CD4-positive, alpha-beta memory T cell (primary cell): ENCODE results near the gene PMS2. TPM values are rescaled to one million over a fixed set of nuclear protein-coding genes. Genes with fewer than 3 reads are reported as not detected.
"Not testable (repeated sequence)": the region's sequence is repeated elsewhere in the genome, so short reads cannot be mapped to it uniquely, and the experiment has no call there.

Experiments
- CTCF ChIA-PET: fragments of 350-600 bp; sonication (Branson Sonifier 250); formaldehyde crosslinking; loops from one replicate; lab custom pipeline; 2021; ENCODE audit warnings: inconsistent platforms; ENCODE audit not compliant: partially characterized antibody; lab: Charles Lee
- POLR2A ChIA-PET: fragments of 350-600 bp; sonication (Branson Sonifier 250); formaldehyde crosslinking; loops from one replicate; lab custom pipeline; 2021; ENCODE audit not compliant: partially characterized antibody; lab: Charles Lee
- DNase-seq, 5 donors: peaks; one replicate each; pipeline versions ENCODE4 v3.0.0 to v3.0.0-alpha.2; 2020 to 2022; ENCODE audit warnings: mixed read lengths in 1 of 5
- H3K27ac ChIP-seq: one replicate; pipeline ENCODE4 v1.7.0; 2013; ENCODE audit warnings: low read depth, low read length
- H3K27me3 ChIP-seq: 2 replicates; pipeline ENCODE4 v1.7.0; 2013; ENCODE audit warnings: mild to moderate bottlenecking, low read length, moderate library complexity; ENCODE audit not compliant: insufficient read depth
- H3K36me3 ChIP-seq: 2 replicates; pipeline ENCODE4 v1.7.0; 2013; ENCODE audit warnings: mild to moderate bottlenecking, low read length, moderate library complexity; ENCODE audit not compliant: insufficient read depth
- H3K4me1 ChIP-seq: 2 replicates; pipeline ENCODE4 v1.7.0; 2013; ENCODE audit warnings: mild to moderate bottlenecking, low read length, moderate library complexity; ENCODE audit not compliant: insufficient read depth
- H3K4me3 ChIP-seq, 2 donors: one replicate each; pipeline ENCODE4 v1.7.0; 2013; ENCODE audit warnings: low read length in 2 of 2, mild to moderate bottlenecking in 1 of 2
- H3K9me3 ChIP-seq, 2 donors: one replicate each; pipeline ENCODE4 v1.7.0; 2013; ENCODE audit warnings: low read length in 2 of 2, control low read depth in 1 of 2; ENCODE audit not compliant: control insufficient read depth in 1 of 2
- H3K27ac Mint-ChIP-seq, 7 donors: one replicate each; pipeline ENCODE4 v1.8.0; 2020 to 2021; ENCODE audit warnings: mixed read lengths in 7 of 7, mild to moderate bottlenecking in 6 of 7, inconsistent platforms in 3 of 7, moderate library complexity in 3 of 7
- H3K27me3 Mint-ChIP-seq, 2 donors: one replicate each; pipeline ENCODE4 v1.8.0; 2020 to 2021; ENCODE audit warnings: mixed read lengths in 2 of 2
- H3K36me3 Mint-ChIP-seq, 2 donors: one replicate each; pipeline ENCODE4 v1.8.0; 2020 to 2021; ENCODE audit warnings: mixed read lengths in 2 of 2, inconsistent platforms in 1 of 2, mild to moderate bottlenecking in 1 of 2
- H3K4me1 Mint-ChIP-seq, 4 donors: one replicate each; pipeline ENCODE4 v1.8.0; 2020 to 2021; ENCODE audit warnings: mixed read lengths in 4 of 4, mild to moderate bottlenecking in 1 of 4
- H3K4me3 Mint-ChIP-seq, 8 donors: one replicate each; pipeline ENCODE4 v1.8.0; 2020 to 2021; ENCODE audit warnings: mixed read lengths in 8 of 8, mild to moderate bottlenecking in 7 of 8, moderate library complexity in 6 of 8, inconsistent platforms in 3 of 8
- H3K9me3 Mint-ChIP-seq, 8 donors: one replicate each; pipeline ENCODE4 v1.8.0; 2020 to 2021; ENCODE audit warnings: mixed read lengths in 8 of 8, mild to moderate bottlenecking in 5 of 8, inconsistent platforms in 3 of 8, moderate library complexity in 1 of 8
- intact Hi-C: fragments of 100-400 bp; cut with micrococcal nuclease; formaldehyde crosslinking; loops from one replicate; pipeline ENCODE4 v1.15.1; 2023
- polyA plus RNA-seq, 2 donors: library from polyadenylated mRNA; unstranded; fragments of 300-500 nt; fragmentation: Illumina TruSeq; gene quantifications; one replicate each; pipeline ENCODE4 v1.2.3, GENCODE V29; 2021
- total RNA-seq, 2 experiments: library from RNA; stranded (reverse); gene quantifications; one replicate each; pipeline ENCODE4 v1.2.3, GENCODE V29; 2021

The PMS2 gene
- total and polyA plus RNA-seq, 4 experiments from 2014 or later = 7.6 to 23.2 (median 18.4) TPM

- H3K36me3 Mint-ChIP-seq, POLR2A ChIA-PET, H3K27me3 ChIP-seq, DNase-seq, H3K4me1 Mint-ChIP-seq, intact Hi-C loops, CTCF ChIA-PET, H3K4me3 Mint-ChIP-seq, H3K4me1 ChIP-seq, H3K9me3 ChIP-seq, H3K27ac ChIP-seq, H3K4me3 ChIP-seq, H3K36me3 ChIP-seq, H3K27ac Mint-ChIP-seq, H3K27me3 Mint-ChIP-seq, H3K9me3 Mint-ChIP-seq: not testable (repeated sequence)
Measured at GRCh38 chr7:5934945-5935450, 73.9 kb downstream of the PMS2 start.

DNA sequence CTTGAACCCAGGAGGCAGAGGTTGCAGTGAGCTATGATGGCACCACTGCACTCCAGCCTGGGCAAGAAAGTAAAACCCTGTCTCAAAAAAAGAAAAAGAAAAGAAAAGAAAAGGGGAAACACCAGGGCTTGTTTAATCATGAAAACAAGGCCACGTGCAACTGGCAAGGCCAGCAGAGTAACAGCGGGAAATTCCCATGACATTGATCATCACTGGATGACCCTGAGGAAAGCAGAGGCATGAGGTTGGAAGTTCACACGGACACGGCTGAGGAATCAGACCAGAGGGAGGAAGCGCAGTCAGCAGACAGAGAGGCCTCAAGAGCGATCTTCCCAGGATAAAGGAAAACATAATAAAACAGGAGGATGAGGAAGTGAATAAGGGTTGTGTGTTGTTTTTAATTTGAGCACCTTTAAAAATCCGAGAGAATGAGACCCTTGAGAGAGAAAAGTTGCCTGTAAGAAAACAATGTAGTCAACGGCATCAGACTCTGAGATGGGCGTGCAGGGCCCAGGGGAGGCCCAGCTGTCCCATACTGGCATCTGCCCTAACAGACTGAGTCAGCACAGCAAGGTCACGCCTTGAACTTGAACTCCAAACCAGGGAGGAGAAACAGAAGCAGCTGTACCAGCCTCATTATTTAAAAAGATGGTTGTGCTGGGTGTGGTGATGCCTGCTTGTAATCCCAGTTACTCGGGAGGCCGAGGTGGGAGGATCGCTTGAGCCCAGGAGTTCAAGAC, 76.8 kb downstream of the PMS2 start:
- H3K4me3 ChIP-seq, H3K27me3 ChIP-seq, H3K9me3 ChIP-seq, intact Hi-C loops, H3K36me3 Mint-ChIP-seq, DNase-seq, H3K27me3 Mint-ChIP-seq, H3K4me1 Mint-ChIP-seq, CTCF ChIA-PET, H3K9me3 Mint-ChIP-seq, H3K4me1 ChIP-seq, H3K4me3 Mint-ChIP-seq, H3K27ac Mint-ChIP-seq, POLR2A ChIA-PET, H3K36me3 ChIP-seq, H3K27ac ChIP-seq: not testable (repeated sequence)

DNA sequence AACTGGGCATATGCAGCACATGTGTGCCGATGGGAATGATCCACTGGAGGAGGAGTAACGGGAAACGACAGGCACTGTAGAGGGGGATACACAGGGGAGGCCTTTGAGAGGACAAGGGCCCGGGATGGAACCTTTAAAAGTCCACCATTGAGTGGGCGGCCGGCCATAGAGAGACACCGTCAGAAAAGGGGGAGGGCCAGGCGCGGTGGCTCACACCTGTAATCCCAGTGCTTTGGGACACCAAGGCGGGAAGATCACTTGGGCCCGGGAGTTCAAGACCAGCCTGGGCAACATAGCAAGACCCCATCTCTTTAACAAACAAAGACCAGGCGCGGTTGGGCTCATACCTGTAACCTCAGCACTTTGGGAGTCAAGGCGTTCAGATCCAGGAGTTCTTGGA, 77.6 kb downstream of the PMS2 start:
- not testable (repeated sequence) for H3K4me1 Mint-ChIP-seq, H3K27ac Mint-ChIP-seq

DNA sequence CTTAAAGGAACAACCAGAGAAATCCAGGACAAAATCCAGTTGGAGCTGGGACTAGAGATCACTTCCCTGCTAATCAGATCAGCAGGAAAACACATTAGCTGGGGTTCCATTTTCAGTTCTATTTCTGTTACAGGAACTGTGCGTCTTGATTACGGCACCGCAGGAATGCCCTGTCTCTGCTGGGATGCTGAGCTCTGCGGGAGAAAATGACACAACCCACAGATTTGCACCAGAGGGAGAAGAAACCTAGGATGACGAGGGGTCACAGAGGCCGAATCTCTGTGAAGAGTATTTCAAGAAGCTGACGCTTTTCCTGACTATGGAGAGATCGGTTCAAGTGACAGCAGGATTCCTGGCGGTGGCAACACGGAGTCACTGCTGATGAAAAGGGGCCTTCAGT, 78.6 kb downstream of the PMS2 start:
- POLR2A ChIA-PET, intact Hi-C loops, DNase-seq, H3K4me1 Mint-ChIP-seq, H3K9me3 ChIP-seq, CTCF ChIA-PET, H3K36me3 Mint-ChIP-seq, H3K4me3 Mint-ChIP-seq, H3K4me1 ChIP-seq, H3K27ac Mint-ChIP-seq, H3K9me3 Mint-ChIP-seq, H3K27me3 ChIP-seq, H3K36me3 ChIP-seq, H3K27ac ChIP-seq, H3K27me3 Mint-ChIP-seq, H3K4me3 ChIP-seq: not testable (repeated sequence)

More for the DNA sequence above, 77.6 kb downstream of the PMS2 start:
- H3K36me3 ChIP-seq, H3K4me3 ChIP-seq, POLR2A ChIA-PET, H3K4me1 ChIP-seq, CTCF ChIA-PET, H3K27me3 ChIP-seq, H3K36me3 Mint-ChIP-seq, H3K27me3 Mint-ChIP-seq, H3K9me3 ChIP-seq, H3K9me3 Mint-ChIP-seq, H3K27ac ChIP-seq, H3K4me3 Mint-ChIP-seq, intact Hi-C loops, DNase-seq: not testable (repeated sequence)

DNA sequence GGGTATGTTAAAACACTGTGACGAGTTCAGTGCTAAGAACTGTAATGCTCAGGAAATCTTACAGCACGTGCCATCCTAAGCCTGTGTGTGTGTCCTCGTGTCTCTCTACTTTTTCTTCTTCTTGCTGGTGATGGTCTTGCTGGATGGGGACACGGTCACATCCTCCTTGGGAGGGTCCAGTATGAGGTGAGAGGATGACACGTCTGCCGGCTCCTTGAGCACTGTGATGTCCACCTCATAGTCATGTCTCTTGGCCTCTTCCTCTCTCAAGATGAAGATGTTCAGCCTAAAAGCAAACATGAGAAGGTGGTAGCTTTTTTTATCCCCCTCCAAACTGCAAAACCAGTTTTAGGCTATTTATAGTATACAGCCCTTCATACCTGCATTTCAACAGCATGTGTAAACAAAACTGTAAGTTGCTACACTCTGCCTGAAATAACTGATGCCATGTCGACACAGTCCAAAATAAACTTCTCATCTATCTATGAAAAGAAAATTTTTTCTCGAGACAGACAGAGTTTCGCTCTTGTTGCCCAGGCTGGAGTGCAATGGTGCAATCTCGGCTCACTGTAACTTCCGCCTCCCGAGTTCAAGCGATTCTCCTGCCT, 82.5 kb downstream of the PMS2 start:
- DNase-seq, H3K4me1 ChIP-seq, intact Hi-C loops, H3K4me1 Mint-ChIP-seq, H3K4me3 Mint-ChIP-seq, H3K27ac Mint-ChIP-seq, CTCF ChIA-PET, H3K4me3 ChIP-seq, H3K36me3 Mint-ChIP-seq, H3K27me3 Mint-ChIP-seq, H3K27ac ChIP-seq, H3K36me3 ChIP-seq, H3K9me3 Mint-ChIP-seq, H3K27me3 ChIP-seq, POLR2A ChIA-PET, H3K9me3 ChIP-seq: not testable (repeated sequence)

DNA sequence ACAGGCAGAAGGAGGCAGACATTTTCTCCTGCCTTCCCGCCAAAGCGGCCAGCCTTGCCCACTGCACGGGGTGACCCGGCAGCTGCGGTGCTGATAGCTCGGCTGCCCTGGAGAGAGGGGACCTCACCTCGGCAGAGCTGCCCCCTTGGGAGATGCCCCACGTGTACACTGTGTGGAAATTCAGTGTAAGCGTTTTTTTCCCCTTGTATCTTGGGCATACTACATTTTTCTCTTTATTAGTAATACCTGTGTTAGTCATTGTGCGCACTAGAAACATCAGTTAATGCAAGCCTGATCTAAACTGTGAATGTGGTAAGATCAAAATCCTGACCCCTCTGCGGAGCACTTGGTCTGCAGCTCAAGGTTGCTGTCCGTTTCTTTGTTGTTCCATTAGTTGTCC, 84.2 kb downstream of the PMS2 start:
- H3K9me3 Mint-ChIP-seq, intact Hi-C loops: not testable (repeated sequence)

GRCh38 chr7:5924180-5924579, 84.7 kb downstream of the PMS2 start:
- H3K4me1 Mint-ChIP-seq, H3K4me1 ChIP-seq, H3K9me3 ChIP-seq, H3K27ac ChIP-seq, H3K27me3 ChIP-seq, H3K36me3 Mint-ChIP-seq, H3K4me3 Mint-ChIP-seq, H3K4me3 ChIP-seq, H3K27me3 Mint-ChIP-seq, H3K9me3 Mint-ChIP-seq, POLR2A ChIA-PET, H3K36me3 ChIP-seq, intact Hi-C loops, H3K27ac Mint-ChIP-seq, CTCF ChIA-PET, DNase-seq: not testable (repeated sequence)

More for the DNA sequence above, 84.2 kb downstream of the PMS2 start:
- H3K27me3 Mint-ChIP-seq, H3K27ac Mint-ChIP-seq, H3K36me3 Mint-ChIP-seq, DNase-seq, POLR2A ChIA-PET, H3K4me1 Mint-ChIP-seq, H3K4me3 Mint-ChIP-seq, H3K27ac ChIP-seq, H3K27me3 ChIP-seq, CTCF ChIA-PET, H3K9me3 ChIP-seq, H3K36me3 ChIP-seq, H3K4me1 ChIP-seq, H3K4me3 ChIP-seq: not testable (repeated sequence)
